ENCODE data around the gene SMURF1.

GRCh38 chr7:99080679-99081078, 63.2 kb downstream of the SMURF1 start:
- TF ChIP-seq CTCF (conservative IDR thresholded peaks at IDR 0.05 in 1 of 2, IDR thresholded peaks at IDR 0.05 in 1 of 2; ENCODE audit: low read depth in 1 of 2, low read length in 2 of 2) (no peak), EZH2 (IDR thresholded peaks at IDR 0.05; ENCODE audit: low read length, missing control alignments) (no peak)
